Measurements from ENCODE around the gene CDSN.

GRCh38 chr6:31144970-31145340, 24.7 kb upstream of the CDSN start:
- TF ChIP-seq POLR2AphosphoS5 (IDR thresholded peaks at IDR 0.05) (no peak), CTCF (IDR thresholded peaks at IDR 0.05) (no peak), POLR2A (IDR thresholded peaks at IDR 0.05; ENCODE audit: low read depth) (no peak), EP300 (IDR thresholded peaks at IDR 0.05) (no peak)

Measured in esophagus muscularis mucosa (tissue), 4 donors.